ENCODE results near the gene TM2D3.

DNA sequence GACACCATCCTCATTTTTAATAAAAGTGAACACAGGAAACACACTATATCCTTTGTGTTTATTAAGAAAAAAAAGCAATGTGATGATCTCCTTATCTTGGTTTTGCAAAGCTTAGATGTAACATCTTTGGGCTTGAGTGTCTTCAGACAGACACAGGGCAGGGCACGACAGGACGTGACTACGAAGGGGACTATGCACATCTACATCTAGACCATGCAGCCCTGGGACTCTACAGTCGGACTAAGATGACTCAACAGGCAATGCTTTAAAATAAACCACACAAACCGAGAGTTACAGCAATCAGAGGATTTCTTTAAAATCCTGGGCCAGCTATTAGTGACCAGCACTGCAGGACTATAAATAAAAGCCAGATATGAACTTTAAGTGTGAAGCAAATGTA, 22.8 kb upstream of the TM2D3 start:
- TF ChIP-seq, protein P1, sequence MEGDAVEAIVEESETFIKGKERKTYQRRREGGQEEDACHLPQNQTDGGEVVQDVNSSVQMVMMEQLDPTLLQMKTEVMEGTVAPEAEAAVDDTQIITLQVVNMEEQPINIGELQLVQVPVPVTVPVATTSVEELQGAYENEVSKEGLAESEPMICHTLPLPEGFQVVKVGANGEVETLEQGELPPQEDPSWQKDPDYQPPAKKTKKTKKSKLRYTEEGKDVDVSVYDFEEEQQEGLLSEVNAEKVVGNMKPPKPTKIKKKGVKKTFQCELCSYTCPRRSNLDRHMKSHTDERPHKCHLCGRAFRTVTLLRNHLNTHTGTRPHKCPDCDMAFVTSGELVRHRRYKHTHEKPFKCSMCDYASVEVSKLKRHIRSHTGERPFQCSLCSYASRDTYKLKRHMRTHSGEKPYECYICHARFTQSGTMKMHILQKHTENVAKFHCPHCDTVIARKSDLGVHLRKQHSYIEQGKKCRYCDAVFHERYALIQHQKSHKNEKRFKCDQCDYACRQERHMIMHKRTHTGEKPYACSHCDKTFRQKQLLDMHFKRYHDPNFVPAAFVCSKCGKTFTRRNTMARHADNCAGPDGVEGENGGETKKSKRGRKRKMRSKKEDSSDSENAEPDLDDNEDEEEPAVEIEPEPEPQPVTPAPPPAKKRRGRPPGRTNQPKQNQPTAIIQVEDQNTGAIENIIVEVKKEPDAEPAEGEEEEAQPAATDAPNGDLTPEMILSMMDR (IDR thresholded peaks at IDR 0.05): no peak
- no peak for TF ChIP-seq POLR2A (IDR thresholded peaks at IDR 0.05; ENCODE audit: low read depth)
- TF ChIP-seq EP300 (IDR thresholded peaks at IDR 0.05): no peak
- no peak for TF ChIP-seq POLR2AphosphoS5 (IDR thresholded peaks at IDR 0.05)

All from esophagus muscularis mucosa (tissue), 4 donors.